Embryonic facial prominence (tissue), 1 donor: ENCODE measurements around the gene RASSF3.
"Not testable (repeated sequence)": the region's sequence is repeated elsewhere in the genome, so short reads cannot be mapped to it uniquely, and the experiment has no call there.

Source experiments
- DNase-seq: peaks from one replicate; pipeline ENCODE4 v3.0.0-alpha.2; 2016; ENCODE audit errors: extremely low spot score

RASSF3 gene

GRCh38 chr12:64633011-64633939 is 23.0 kb downstream of the RASSF3 start:
- DNase-seq = no peak

GRCh38 chr12:64633940-64634337 is 23.6 kb downstream of the RASSF3 start:
- no peak for DNase-seq

- no peak for DNase-seq
These were observed 24.3 kb downstream of the RASSF3 start for GRCh38 chr12:64634508-64635092.

- no peak for DNase-seq
These were observed 25.2 kb downstream of the RASSF3 start for GRCh38 chr12:64635356-64635998.

- DNase-seq = no peak
These were observed 26.6 kb downstream of the RASSF3 start for GRCh38 chr12:64636856-64637255.

- DNase-seq = no peak
These were observed 29.2 kb downstream of the RASSF3 start for GRCh38 chr12:64639466-64639865.

GRCh38 chr12:64646318-64646717 is 36.0 kb downstream of the RASSF3 start:
- no peak for DNase-seq

GRCh38 chr12:64649487-64649886 is 39.2 kb downstream of the RASSF3 start:
- no peak for DNase-seq

GRCh38 chr12:64650762-64651161 is 40.5 kb downstream of the RASSF3 start:
- DNase-seq = no peak

- no peak for DNase-seq
These were observed 42.1 kb downstream of the RASSF3 start for GRCh38 chr12:64652346-64652745.

- DNase-seq = no peak
These were observed 42.8 kb downstream of the RASSF3 start for GRCh38 chr12:64653123-64653522.

- not testable (repeated sequence) for DNase-seq
These were observed 43.6 kb downstream of the RASSF3 start for GRCh38 chr12:64653907-64654306.

GRCh38 chr12:64655141-64655540 is 44.8 kb downstream of the RASSF3 start:
- no peak for DNase-seq

- no peak for DNase-seq
These were observed 46.1 kb downstream of the RASSF3 start for GRCh38 chr12:64656429-64656828.

- no peak for DNase-seq
These were observed 48.7 kb downstream of the RASSF3 start for GRCh38 chr12:64658892-64659481.

GRCh38 chr12:64660237-64661018 is 50.1 kb downstream of the RASSF3 start:
- DNase-seq = no peak

GRCh38 chr12:64663015-64663414 is 52.7 kb downstream of the RASSF3 start:
- DNase-seq = no peak

GRCh38 chr12:64665514-64665913 is 55.2 kb downstream of the RASSF3 start:
- no peak for DNase-seq

GRCh38 chr12:64666054-64666914 is 56.0 kb downstream of the RASSF3 start:
- DNase-seq = no peak

GRCh38 chr12:64667793-64668192 is 57.5 kb downstream of the RASSF3 start:
- DNase-seq = no peak
